SK-N-DZ (cell line): ENCODE measurements around the gene GALNT13.

ENCODE experiments used
- DNase-seq: peaks from one replicate; pipeline ENCODE4 v3.0.0-alpha.2; 2015; ENCODE audit warnings: low spot score

Gene GALNT13

DNA sequence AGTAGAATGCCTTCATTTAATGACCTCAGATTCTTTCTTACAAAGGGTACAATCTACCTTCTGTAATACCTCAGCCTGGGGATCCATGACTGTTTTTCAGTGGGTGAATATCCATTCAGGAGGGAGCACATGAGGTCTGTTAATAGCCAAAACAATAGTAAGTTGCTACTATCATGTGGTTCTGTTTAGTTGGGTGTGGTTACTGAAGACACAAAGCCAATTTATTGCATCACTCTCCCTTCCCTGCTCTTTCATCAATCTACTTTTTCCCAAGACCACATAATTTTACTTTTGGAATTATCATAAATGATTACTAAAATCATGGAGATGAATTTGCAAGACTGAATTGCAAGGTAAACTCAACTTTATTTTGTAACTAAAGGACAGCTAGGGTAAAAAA, 254.2 kb downstream of the GALNT13 start:
- no peak for DNase-seq

DNA sequence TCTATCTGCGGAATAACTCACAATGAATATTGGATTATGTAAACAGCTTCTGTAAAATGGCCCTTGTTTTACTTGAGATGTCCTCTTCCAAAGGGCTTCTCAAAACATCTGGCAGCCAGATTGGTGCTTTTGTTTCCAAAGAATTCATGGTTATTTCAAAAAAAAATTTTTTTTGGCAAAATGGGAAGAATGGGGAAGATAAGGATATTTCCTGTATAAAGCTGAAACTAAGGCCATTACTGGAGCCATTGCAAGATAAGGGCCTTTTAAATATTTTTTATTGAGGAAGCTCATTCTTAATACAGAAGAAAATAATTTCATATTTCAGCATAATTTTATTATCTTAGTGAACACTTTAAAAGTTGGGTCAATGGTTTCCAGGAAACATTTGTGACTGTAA, 259.1 kb downstream of the GALNT13 start:
- no peak for DNase-seq

DNA sequence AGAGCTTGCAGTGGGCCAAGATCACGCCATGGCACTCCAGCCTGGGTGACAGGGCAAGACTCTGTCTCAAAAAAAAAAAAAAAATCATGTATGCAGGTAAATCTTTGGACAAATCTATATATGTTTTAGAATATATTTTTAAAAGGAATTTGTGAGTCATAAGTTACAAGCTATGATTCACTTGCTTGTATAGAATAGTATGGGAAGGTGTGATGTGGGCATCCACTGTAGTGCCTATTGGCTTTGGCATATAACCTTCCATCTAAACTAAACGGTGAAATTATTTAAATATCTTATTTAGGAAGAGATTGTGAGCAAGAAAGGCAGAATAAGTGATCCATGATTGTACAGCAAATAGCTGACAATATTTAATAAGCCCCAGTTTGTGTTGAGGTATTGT, 261.1 kb downstream of the GALNT13 start:
- DNase-seq, result no peak

DNA sequence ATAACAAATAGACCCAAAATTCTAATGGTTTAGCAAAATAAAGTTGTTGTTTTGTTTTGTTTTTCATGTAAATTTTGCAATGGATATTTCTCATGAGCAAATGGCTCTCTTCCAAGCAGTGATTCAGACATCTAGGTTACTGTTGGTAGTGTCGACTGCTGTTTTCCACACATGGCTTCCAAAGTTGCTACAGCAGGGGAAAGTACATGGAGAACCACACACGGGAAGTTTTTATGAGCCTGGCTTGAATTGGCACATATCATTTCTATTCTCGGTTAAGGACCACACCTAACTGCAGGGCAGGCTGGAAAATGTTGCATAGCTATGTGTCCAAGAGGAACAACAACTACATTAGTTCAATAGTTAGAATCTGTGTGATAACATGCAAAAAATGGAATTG, 262.1 kb downstream of the GALNT13 start:
- no peak for DNase-seq

DNA sequence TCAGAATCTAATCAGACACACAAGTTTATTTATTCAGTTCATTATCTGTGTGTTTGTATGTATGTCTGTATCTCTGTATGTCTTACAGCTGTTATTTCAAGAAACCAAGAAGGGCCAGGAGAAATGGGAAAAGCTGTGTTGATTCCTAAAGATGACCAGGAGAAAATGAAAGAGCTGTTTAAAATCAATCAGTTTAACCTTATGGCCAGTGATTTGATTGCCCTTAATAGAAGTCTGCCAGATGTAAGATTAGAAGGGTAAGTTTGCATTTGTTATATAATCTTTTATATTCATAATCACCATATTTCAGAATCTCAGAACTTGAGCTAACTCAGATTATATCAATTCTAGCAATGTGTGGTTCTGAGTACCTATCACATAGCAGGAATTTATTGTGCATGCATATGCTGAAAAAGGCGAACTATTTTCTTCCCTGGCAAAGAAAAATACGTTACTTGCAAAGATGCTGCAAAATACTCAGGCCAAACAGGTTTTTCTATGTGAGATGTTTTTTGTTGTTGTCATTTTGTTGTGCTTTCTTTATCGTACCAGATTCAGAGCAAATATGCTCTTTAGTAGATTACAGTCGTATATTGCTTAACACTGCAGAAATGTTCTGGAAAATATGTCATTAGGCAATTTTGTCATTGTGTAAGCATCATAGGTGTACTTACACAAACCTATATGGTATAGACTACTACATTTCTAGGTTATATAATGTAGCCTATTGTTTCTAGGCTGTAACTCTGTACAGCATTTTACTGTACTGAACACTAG, 268.7 kb downstream of the GALNT13 start:
- peak; percentile 4 for DNase-seq

DNA sequence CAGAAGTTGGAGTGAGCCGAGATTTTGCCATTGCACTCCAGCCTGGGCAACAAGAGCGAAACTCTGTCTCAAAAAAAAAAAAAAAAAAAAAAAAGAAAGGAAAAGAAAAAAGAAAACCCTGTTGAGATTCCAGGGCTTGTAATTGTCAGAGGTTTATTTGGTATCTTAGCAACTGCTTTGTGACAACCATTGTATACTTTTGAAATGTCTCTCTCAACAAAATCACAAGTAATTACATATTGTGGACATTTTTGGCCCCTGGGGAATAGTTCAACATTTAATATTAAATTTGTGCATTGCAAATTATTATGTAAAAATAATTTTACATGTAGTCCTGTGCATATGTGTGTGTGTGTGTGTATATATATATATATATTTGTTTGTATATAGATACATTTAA, 270.8 kb downstream of the GALNT13 start:
- DNase-seq, result no peak

DNA sequence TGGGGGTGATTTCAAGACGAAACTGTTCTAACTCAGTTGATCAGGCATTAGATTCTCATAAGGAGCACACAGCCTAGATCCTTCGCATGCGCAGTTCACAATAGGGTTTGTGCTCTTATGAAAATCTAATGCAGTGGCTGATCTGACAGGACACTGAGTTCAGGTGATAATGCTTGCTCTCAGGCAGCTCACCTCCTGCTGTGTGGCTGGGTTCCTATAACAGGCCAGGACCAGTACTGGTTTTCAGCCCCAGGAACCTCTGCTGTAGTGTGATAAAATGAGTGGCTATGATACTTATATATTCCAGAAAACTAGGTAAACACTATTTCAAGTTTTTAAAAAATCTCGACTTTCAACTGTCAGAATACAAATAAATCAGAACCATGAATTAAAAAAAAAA, 271.4 kb downstream of the GALNT13 start:
- no peak for DNase-seq

DNA sequence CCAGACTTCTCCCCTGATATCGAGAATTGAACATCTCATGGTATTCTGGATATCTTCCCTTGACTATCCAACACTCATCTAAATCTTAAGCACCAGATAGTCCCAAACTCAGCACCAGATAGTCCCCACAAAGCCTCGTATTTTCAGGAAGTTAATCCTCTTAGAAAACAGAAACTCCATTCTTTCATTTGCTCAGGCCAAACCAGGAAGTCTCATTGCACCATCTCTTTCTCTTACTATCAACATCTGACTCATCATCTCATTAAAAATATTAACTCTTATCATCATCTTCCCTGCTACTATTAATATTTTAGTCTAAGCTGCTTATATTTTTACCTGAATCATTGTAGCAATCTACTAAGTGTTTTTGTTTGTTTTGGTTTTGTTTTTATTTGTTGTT, 286.4 kb downstream of the GALNT13 start:
- no peak for DNase-seq

DNA sequence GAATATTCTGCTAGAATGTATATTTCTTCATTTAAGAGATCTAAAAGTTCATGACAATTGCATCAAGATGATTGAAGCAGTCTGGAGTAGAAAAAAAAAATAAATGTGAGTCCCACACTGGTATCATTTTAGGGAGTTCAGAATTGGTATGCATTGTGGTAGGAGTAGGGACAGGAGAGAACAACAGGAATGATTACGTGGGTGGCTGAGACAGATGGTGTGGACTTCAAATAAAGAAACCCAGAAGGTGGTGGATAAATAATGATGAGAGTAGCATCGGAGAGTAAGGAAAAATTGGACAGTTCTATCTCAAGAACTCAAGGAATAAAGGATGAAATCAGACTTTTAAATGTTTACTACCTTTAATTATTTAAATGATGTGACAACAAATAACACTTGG, 289.6 kb downstream of the GALNT13 start:
- no peak for DNase-seq

DNA sequence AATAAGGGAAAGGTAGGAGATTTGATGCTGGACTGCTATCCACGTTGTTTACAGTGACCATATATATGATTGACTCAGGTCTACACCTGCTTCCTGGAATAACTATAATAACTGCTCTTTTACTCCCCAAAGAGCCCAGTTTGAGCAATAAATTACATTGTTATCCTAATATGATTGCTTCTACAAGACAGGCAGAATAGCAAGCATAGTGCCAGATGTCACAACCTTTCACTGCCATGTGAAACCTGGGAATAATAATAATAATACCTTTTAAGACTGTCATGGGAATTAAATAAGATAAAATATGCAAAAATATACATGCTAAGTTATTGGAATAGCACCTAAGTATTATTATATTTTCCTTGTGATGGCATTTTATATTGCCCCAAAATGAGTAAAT, 298.7 kb downstream of the GALNT13 start:
- DNase-seq, result no peak

DNA sequence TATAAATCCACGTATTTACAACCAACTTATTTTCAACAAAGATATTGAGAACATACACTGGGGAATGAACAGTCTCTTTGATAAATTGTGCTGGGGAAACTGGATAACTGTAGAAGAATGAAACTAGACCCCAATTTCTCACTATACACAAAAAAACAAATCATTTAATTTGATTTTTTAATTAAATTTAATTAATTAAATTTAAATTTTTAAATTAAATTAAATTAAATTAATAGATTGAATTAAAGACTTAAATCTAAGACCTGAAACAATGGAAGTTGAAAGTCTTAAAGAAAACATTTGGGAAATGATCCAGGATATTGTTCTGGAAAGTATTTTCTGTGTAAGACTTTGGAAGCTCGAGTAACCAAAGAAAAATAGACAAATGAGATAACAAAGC, 301.4 kb downstream of the GALNT13 start:
- no peak for DNase-seq

DNA sequence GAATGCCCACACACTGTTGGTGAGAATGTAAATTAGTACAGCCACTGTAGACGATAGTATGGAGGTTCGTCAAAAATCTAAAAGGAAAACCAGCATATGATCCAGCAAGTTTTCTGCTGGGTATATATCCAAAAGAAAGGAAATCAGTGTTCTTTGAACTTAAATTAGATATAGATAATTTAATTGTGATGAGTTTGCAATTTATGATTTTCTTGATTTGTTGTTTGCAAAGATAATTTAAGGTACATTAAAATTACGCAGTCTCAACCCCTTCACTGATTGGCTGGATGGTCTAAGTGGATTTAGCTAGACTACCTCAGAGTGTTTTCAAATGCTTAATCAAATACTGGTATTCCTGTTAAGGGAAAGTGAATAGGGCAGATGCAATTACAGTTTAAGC, 302.2 kb downstream of the GALNT13 start:
- DNase-seq, result peak; percentile 60

DNA sequence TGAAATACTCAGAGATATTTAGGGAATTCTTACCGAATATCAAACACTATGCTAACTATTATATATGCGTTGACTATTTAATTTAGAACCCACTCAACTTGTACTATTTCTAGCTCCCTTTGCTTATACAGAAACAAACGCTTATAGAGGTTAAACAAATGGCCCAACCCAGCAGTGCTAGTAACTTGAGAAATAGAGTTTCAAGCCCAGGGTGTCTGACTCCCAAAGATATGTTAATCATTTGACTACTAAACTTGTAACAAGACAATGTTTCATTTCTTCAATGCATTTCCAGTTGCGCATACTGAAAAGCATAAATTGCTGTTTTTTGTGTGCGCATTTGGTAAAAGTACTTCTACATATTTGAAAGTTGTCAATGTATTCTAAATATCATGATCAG, 310.3 kb downstream of the GALNT13 start:
- DNase-seq, result no peak

DNA sequence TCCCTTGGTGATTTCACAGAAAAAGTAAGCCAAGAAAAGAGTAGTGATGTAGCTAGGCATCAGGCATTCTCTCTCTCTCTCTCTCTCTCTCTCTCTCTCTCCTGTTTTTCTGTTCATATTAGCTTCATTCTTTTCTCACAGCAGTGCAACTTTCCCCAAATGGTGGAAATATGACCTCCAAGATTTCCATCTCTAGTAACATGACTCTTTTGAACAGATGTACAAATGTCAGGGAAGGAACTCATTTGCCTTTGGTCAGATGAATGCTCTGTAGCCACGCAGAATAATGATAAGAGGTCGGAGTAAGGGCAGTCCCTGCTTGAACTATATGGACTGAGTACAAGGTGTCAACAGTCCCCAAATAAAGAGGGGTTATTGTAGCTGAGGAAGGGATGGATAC, 316.2 kb downstream of the GALNT13 start:
- peak; percentile 48 for DNase-seq

DNA sequence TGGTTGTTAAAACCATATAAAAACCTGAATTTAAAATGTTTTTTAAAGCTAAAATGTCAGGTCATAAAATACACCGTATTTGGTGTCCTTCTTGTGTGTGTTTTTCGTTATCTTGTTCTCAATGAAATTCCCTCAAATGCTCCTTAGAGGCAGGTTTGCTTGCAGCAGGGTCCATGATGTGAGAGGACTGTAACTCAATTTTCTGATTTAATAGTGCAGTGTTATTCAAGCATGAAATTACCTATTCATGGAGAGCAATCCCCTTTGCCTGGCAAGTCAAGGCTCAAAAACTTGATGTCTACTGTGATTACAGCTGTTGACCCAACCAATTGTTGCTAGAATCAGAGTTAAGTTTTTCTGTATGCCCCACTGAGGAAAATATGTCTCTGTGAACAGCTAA, 318.2 kb downstream of the GALNT13 start:
- peak; percentile 70 for DNase-seq

DNA sequence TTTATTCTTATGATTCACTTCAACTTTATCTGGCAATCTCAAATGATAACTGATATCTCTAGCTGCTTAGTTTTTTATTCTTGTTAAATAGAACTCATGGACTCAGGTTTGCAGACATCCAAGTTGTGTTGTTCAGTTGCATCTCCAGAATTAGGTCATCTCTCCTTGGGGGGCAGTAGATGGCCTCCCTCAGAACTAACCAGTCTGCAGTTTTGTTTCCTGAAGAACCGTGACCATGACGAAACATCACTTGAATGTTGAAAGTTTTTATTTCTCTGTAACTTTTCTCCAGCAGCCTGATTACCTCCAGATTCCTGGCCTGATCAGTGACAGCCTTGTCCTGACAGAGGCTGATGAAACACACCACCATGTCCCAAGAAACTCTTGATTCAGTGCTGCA, 321.5 kb downstream of the GALNT13 start:
- DNase-seq, result no peak

DNA sequence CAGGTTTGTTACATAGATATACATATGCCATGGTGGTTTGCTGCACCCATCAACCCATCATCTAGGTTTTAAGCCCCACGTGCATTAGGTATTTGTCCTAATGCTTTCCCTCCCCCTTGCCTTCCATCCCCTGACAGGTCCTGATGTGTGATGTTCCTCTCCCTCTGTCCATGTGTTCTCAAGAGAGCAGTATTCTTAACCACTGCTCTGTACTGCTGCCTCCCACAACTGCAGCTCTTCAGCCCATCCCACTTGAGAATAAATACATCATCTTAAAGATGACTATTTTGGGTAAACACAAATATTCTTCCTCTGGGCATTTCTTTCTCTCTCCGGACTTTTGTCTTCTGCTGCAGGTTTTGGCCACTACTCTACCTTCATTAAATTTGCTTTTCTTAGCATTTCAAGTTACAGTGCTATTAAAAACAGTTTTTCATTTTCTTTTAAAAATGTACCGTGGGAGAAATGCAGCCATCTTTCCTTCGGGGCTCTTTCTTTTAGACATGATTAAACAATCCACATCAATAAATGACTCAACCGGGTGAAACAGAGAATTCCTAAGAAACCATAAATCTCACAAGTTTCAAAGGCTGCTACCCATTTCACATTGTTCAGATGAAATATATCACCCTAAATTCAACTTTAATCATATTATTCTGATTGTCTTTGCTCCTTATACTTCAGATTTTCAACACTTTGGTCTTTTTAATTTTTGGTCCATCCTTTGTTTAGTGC, 323.4 kb downstream of the GALNT13 start:
- DNase-seq, result no peak

DNA sequence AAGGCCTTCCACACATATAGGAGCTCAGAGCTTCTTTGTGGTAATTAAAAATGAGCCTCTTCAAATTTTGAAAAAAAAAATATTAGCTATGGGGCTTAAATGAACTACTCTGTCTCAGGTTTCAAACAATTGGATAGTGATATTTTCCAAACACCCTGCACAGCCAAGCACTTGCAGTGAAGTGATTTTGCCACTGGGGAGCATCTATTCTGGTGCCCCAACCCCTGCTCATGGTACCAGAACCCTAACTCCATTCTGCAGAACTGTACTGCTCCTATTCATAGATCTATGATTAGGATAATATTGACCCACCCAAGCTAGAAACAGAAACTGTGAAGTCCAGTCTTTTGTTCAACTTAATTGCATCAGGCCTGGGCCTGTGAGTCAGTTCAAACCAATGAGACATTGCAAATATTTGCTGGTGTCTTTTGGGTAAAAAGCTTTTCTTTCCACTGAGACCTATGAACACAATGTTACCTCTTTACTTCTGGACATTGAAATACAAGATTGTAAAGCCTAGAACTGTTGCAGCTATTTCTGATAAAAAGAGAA, 324.0 kb downstream of the GALNT13 start:
- no peak for DNase-seq

DNA sequence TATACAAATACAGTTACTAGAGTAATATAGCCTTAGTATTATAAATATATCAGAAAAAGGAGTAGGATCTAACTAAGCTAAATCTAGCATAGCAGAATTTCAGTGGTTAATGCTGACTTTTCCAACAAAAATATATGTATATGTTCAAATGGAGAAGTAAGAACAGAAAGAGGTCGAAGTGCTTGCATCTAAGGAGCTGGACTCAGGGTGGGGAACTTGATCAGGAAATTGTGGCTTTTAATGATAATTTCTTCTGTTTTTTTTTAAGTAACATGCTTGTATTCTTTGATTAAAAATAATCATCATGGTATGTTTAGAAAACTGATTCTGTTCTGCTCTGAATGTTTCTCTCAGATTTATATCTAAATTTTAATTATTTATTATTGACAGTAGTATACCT, 327.1 kb downstream of the GALNT13 start:
- DNase-seq, result no peak

DNA sequence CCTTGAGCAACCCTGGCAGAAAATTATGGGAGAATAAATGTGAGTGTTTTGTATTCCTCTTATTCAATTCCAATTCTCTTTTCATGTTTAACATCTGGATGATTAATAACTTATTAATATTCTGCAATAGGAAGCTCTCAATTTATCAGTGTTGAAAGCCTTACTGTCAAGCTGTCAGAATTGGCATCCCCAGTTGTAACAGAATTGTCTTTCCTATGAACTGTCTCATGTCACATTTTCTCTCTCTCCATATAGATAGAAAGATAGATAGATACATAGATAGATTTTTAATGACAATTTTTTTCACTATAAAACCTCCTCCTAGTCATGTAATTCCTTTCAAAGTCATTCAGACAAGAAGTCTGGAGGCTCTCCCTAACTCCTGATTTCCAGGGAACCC, 331.5 kb downstream of the GALNT13 start:
- no peak for DNase-seq

DNA sequence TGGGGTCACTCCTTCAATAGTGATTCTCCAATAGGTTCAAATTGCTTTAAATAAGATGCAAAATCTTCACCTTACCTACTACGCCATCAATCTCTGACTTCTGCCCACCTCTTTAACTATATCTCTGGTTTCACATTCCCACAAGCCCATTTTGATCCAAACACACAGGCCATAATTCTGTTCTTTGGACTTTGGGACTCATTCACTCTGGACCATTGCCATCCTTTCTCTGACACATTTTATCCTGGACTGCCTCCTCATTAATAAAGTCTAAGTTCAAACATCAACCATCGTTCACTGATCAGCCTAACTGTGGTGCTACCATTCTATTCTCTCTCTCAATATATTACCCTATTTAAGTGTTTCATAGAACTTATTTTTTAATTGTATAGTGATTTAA, 332.2 kb downstream of the GALNT13 start:
- DNase-seq, result no peak

DNA sequence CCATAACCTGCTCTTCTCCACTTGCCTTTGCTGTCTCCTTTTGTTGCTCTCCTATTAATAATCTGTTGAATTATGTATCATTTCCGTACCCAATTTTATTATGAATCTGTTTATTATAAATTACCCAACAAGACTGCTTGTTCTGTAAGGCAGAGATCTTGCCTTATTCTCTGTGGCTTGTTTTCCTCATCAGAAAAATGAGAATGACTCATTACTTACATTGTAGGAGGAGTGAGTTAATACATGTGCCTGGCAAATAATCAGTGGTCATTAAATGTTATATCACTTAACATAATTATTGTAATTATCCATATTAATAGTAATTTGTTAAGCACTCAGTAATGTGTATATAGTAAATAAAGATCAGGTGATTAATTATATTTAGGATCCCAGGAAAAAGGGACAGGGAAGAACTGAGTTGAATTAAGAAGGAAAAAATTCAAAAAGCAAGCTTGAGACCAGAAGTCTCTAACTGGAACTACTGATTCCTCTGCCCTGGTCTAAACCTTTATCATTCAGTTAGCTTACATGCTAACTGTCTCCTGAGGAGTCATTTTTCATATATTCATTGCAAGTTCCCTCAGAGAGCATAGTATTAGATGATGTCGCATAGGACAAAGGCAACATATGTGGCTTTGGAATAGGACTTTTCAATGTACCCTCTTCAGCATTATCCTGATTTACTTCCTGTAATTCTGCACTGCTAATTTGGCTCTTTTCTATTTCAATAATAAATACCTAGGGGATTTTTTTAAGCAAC, 335.7 kb downstream of the GALNT13 start:
- DNase-seq, result no peak
